ENCODE results near the gene DNAJC27.

Gene DNAJC27

DNA sequence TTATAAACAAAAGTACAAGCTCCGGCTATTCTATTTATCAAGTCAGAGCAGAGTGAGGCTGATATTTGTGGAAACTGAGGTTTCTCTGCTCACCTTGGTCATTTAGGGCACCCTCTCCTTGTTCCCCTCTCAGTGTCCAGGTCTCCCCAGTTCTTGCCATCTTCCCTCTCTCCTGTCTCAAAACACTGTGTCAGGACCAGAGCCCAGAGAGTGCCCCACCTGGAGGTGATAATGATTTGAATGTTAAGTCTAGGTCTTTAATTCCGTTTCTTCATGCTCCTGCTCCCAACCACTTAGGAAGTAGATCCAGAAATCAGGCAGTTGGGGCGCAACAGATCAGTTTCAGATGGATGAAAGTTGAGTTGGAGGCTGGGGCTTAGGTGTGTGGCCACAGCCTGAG lies 42.5 kb downstream of the DNAJC27 start:
- Histone ChIP-seq H3K4me3 (ENCODE audit: insufficient read depth, low read depth, low read length, poor library complexity, severe bottlenecking) (no peak overlapping the region), H3K27me3 (replicated peaks; ENCODE audit: control insufficient read depth, insufficient read depth, low read length, poor library complexity, severe bottlenecking) (no peaks in the 10 kb centered on the region)
- no peak for DNase-seq

DNA sequence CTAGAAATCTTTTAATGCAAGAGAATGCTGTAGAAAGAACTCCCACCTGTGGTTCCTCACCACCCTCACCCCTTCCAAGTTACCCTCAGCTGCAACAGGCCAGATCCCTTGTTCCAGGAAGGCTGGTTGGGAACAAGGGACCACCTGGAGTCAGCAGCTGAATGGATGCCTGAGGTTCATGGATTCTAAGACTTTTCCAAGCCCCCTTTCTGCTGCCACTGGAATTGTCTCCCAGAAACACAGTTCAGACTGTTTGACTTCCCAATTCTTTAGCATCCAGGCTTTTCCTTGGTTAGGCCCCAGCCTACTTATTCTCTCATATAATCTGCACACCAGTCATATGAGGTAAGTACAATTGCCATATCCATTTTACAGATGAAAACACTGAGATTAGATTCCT lies 43.7 kb downstream of the DNAJC27 start:
- Histone ChIP-seq H3K27ac (ENCODE audit: insufficient read depth, low read length, poor library complexity, severe bottlenecking) (no peak overlapping the region), H3K9me3 (ENCODE audit: control insufficient read depth, low read length) (no peaks in the 10 kb centered on the region), H3K27me3 (replicated peaks; ENCODE audit: control insufficient read depth, insufficient read depth, low read length, poor library complexity, severe bottlenecking) (no peaks in the 10 kb centered on the region), H3K4me1 (ENCODE audit: control insufficient read depth, insufficient read depth, low read length, poor library complexity, severe bottlenecking) (peaks cover 16% of the 10 kb centered on the region), H3K36me3 (ENCODE audit: control insufficient read depth, insufficient read depth, low read length) (no peaks in the 10 kb centered on the region), H3K4me3 (ENCODE audit: insufficient read depth, low read depth, low read length, poor library complexity, severe bottlenecking) (no peak overlapping the region)
- no peak for DNase-seq

More for the DNA sequence above, 42.5 kb downstream of the DNAJC27 start:
- H3K4me1 ChIP-seq (ENCODE audit: control insufficient read depth, insufficient read depth, low read length, poor library complexity, severe bottlenecking) = peaks cover 16% of the 10 kb centered on the region
- H3K27ac ChIP-seq (ENCODE audit: insufficient read depth, low read length, poor library complexity, severe bottlenecking) = no peak overlapping the region
- no peaks in the 10 kb centered on the region for H3K9me3 ChIP-seq (ENCODE audit: control insufficient read depth, low read length)
- H3K36me3 ChIP-seq (ENCODE audit: control insufficient read depth, insufficient read depth, low read length) = no peaks in the 10 kb centered on the region

DNA sequence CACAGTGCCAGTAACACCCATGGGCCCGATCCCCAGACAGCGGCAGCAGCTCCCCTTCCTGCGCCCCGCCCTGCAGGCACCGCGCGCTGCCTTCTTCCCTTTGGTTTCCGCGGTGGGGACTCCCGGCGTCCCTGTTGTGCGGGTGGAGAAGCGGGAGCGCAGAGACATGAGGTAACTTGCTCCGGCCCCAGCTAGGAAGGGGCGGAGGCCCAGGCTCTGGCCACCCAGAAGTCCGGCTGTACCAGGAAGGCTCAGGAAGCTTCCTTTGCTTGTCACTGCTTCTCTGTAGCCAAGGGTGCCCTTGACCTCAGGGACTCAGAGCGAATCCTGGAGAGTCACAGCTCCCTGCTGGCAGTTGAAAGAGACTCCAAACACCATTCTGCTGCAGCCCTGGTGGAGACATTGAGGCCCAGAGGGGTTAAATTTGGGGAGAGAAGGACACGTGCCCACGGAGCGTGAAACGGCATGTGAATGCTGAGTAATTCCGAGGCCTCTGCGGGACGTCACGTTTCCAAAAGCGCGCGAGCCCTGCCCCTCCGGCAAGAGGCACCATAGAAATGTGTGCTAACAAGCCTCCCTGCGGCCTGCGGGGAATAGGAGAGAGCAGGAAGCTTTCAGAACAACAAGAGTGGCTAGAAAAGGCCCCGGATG lies 45.0 kb downstream of the DNAJC27 start:
- Histone ChIP-seq H3K27me3 (replicated peaks; ENCODE audit: control insufficient read depth, insufficient read depth, low read length, poor library complexity, severe bottlenecking) (no peaks in the 10 kb centered on the region), H3K9me3 (ENCODE audit: control insufficient read depth, low read length) (no peaks in the 10 kb centered on the region), H3K4me1 (ENCODE audit: control insufficient read depth, insufficient read depth, low read length, poor library complexity, severe bottlenecking) (peaks cover 16% of the 10 kb centered on the region), H3K4me3 (ENCODE audit: insufficient read depth, low read depth, low read length, poor library complexity, severe bottlenecking) (peak overlapping the region; percentile 41), H3K27ac (ENCODE audit: insufficient read depth, low read length, poor library complexity, severe bottlenecking) (no peak overlapping the region), H3K36me3 (ENCODE audit: control insufficient read depth, insufficient read depth, low read length) (no peaks in the 10 kb centered on the region)
- DNase-seq = peak in 1 of 3 donors; percentile 1

DNA sequence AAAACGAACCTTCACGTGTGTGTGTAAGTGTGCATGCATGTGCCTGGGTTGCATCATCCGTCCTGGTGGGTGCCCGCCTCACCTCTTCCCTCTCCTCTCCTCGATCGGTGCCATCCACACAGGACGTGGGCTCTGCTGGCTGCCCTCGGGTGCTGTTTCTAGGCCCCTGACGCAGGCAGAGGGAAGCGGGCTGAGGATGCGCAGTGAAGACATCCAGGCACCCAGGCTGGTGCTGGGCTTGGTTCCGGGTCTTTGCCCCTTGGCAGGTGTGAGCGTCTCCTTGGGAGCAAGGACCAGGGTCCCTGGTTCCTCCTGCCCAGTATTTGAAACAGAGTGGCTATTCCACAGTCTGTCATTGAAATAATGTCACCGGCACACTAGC lies 45.5 kb downstream of the DNAJC27 start:
- no peak for DNase-seq
- Histone ChIP-seq H3K36me3 (ENCODE audit: control insufficient read depth, insufficient read depth, low read length) (no peaks in the 10 kb centered on the region), H3K9me3 (ENCODE audit: control insufficient read depth, low read length) (no peaks in the 10 kb centered on the region), H3K27me3 (replicated peaks; ENCODE audit: control insufficient read depth, insufficient read depth, low read length, poor library complexity, severe bottlenecking) (no peaks in the 10 kb centered on the region), H3K4me1 (ENCODE audit: control insufficient read depth, insufficient read depth, low read length, poor library complexity, severe bottlenecking) (peaks cover 16% of the 10 kb centered on the region), H3K27ac (ENCODE audit: insufficient read depth, low read length, poor library complexity, severe bottlenecking) (no peak overlapping the region), H3K4me3 (ENCODE audit: insufficient read depth, low read depth, low read length, poor library complexity, severe bottlenecking) (peak overlapping the region; percentile 41)

DNA sequence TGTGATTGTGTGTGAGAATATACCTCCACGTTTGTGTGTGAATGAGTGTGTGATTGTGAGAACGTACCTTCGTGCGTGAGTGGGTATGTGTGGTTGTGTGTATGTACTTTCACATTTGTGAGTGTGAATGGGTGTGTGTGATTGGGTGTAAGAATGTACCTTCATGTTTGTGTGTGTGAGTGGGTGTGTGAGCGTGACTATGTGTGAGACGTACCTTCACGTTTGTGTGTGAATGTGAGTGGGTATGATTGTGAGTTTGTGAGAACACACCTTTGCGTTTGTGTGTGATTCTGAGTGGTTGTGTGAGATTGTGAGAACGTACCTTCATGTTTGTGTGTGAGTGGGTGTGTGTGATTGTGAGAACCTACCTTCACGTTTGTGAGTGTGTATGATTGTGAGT lies 45.9 kb downstream of the DNAJC27 start:
- H3K4me1 ChIP-seq (ENCODE audit: control insufficient read depth, insufficient read depth, low read length, poor library complexity, severe bottlenecking) = peaks cover 19% of the 10 kb centered on the region
- no peaks in the 10 kb centered on the region for H3K36me3 ChIP-seq (ENCODE audit: control insufficient read depth, insufficient read depth, low read length)
- DNase-seq = no peak
- no peak overlapping the region for H3K4me3 ChIP-seq (ENCODE audit: insufficient read depth, low read depth, low read length, poor library complexity, severe bottlenecking)
- H3K27me3 ChIP-seq (replicated peaks; ENCODE audit: control insufficient read depth, insufficient read depth, low read length, poor library complexity, severe bottlenecking) = no peaks in the 10 kb centered on the region
- H3K9me3 ChIP-seq (ENCODE audit: control insufficient read depth, low read length) = no peaks in the 10 kb centered on the region
- H3K27ac ChIP-seq (ENCODE audit: insufficient read depth, low read length, poor library complexity, severe bottlenecking) = no peak overlapping the region

DNA sequence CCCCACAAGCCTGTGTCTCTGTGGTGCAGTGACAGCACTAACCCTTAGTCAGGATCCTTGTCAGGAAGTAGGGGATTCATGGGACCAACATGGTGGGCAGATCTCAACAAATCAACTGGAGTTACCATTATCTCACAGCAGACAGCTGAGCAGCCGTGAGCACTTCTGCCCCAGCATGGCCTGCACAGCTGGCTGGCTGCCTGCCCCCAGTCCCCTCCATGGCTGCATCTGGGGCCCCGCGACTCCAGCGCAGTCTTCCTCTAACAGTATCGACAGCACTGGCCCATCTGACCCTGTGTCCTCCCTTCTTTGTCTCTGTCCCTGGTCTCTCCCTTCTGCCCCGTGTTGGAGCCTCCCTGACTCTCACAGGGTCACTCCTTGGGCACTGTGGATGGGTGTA lies 47.0 kb downstream of the DNAJC27 start:
- H3K9me3 ChIP-seq (ENCODE audit: control insufficient read depth, low read length) = no peaks in the 10 kb centered on the region
- no peak overlapping the region for H3K27ac ChIP-seq (ENCODE audit: insufficient read depth, low read length, poor library complexity, severe bottlenecking)
- no peaks in the 10 kb centered on the region for H3K27me3 ChIP-seq (replicated peaks; ENCODE audit: control insufficient read depth, insufficient read depth, low read length, poor library complexity, severe bottlenecking)
- peaks cover 24% of the 10 kb centered on the region for H3K4me1 ChIP-seq (ENCODE audit: control insufficient read depth, insufficient read depth, low read length, poor library complexity, severe bottlenecking)
- DNase-seq = no peak
- H3K36me3 ChIP-seq (ENCODE audit: control insufficient read depth, insufficient read depth, low read length) = no peaks in the 10 kb centered on the region
- no peak overlapping the region for H3K4me3 ChIP-seq (ENCODE audit: insufficient read depth, low read depth, low read length, poor library complexity, severe bottlenecking)

DNA sequence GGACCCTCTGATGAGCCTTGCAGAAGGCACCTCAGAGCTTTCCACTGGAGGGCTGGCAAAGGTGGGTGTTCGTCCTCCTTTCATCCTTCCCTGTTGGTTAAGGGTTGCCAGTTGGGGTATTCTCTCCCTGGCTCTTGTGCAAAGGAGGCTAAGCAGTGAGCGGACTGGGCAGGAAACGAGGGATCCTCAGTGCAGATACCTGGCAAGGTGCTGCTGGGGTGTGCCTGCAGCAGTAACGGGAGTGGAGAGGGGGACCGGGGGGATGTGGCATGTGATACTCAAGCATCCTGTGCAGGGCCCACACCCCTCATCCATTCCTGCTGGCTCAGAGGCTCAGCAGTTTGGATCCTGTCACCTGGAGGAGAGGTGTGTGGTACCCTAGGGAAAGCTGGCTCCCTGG lies 47.5 kb downstream of the DNAJC27 start:
- DNase-seq = no peak
- Histone ChIP-seq H3K4me3 (ENCODE audit: insufficient read depth, low read depth, low read length, poor library complexity, severe bottlenecking) (no peak overlapping the region), H3K4me1 (ENCODE audit: control insufficient read depth, insufficient read depth, low read length, poor library complexity, severe bottlenecking) (peaks cover 24% of the 10 kb centered on the region), H3K9me3 (ENCODE audit: control insufficient read depth, low read length) (no peaks in the 10 kb centered on the region), H3K27ac (ENCODE audit: insufficient read depth, low read length, poor library complexity, severe bottlenecking) (no peak overlapping the region), H3K36me3 (ENCODE audit: control insufficient read depth, insufficient read depth, low read length) (no peaks in the 10 kb centered on the region), H3K27me3 (replicated peaks; ENCODE audit: control insufficient read depth, insufficient read depth, low read length, poor library complexity, severe bottlenecking) (no peaks in the 10 kb centered on the region)

DNA sequence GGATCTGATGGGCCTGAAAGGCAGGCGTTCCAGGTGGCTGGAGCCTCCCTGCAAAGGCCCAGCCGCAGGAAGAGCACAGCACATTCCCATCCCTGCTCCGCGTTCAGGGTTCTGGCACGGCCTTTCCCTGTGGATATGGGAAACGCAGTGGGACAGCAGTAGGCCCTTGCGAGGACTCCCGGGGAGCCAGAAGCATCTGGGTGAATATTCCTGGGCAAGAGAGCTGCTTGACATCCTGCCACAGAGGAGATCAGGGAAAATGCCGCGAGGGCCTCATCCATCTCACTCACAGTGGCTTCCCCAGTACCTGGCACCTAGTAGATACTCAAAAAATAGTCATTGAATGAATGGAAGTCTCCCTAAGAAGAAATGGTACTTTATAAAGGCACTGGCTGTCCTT lies 48.6 kb downstream of the DNAJC27 start:
- DNase-seq = no peak
- H3K27me3 ChIP-seq (replicated peaks; ENCODE audit: control insufficient read depth, insufficient read depth, low read length, poor library complexity, severe bottlenecking) = no peaks in the 10 kb centered on the region

DNA sequence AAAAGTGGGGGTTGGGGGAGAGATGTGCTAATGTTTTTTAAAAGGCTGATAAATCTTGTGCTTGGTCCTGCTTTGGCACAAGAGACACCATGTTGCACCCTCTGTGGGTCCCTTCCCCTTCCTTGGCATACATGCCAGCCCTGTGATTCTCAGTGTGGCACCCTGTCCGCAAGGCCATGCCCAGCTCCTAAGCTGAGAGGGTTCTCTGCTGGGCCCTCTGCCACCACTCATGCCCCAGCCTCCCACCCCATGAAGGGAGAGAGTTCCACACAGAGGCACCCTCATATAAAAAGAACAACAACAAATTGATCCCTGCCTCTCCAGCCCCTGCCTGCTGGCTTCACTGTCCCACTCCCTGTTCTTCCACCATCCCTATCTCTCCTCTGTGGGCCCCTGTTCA lies 49.2 kb downstream of the DNAJC27 start:
- peaks cover 41% of the 10 kb centered on the region for H3K4me1 ChIP-seq (ENCODE audit: control insufficient read depth, insufficient read depth, low read length, poor library complexity, severe bottlenecking)
- DNase-seq = no peak
- H3K9me3 ChIP-seq (ENCODE audit: control insufficient read depth, low read length) = no peaks in the 10 kb centered on the region
- H3K36me3 ChIP-seq (ENCODE audit: control insufficient read depth, insufficient read depth, low read length) = no peaks in the 10 kb centered on the region
- no peaks in the 10 kb centered on the region for H3K27me3 ChIP-seq (replicated peaks; ENCODE audit: control insufficient read depth, insufficient read depth, low read length, poor library complexity, severe bottlenecking)
- no peak overlapping the region for H3K4me3 ChIP-seq (ENCODE audit: insufficient read depth, low read depth, low read length, poor library complexity, severe bottlenecking)
- H3K27ac ChIP-seq (ENCODE audit: insufficient read depth, low read length, poor library complexity, severe bottlenecking) = no peak overlapping the region

More for the DNA sequence above, 48.6 kb downstream of the DNAJC27 start:
- H3K36me3 ChIP-seq (ENCODE audit: control insufficient read depth, insufficient read depth, low read length) = no peaks in the 10 kb centered on the region
- H3K4me1 ChIP-seq (ENCODE audit: control insufficient read depth, insufficient read depth, low read length, poor library complexity, severe bottlenecking) = peaks cover 36% of the 10 kb centered on the region
- H3K27ac ChIP-seq (ENCODE audit: insufficient read depth, low read length, poor library complexity, severe bottlenecking) = no peak overlapping the region
- no peak overlapping the region for H3K4me3 ChIP-seq (ENCODE audit: insufficient read depth, low read depth, low read length, poor library complexity, severe bottlenecking)
- no peaks in the 10 kb centered on the region for H3K9me3 ChIP-seq (ENCODE audit: control insufficient read depth, low read length)

DNA sequence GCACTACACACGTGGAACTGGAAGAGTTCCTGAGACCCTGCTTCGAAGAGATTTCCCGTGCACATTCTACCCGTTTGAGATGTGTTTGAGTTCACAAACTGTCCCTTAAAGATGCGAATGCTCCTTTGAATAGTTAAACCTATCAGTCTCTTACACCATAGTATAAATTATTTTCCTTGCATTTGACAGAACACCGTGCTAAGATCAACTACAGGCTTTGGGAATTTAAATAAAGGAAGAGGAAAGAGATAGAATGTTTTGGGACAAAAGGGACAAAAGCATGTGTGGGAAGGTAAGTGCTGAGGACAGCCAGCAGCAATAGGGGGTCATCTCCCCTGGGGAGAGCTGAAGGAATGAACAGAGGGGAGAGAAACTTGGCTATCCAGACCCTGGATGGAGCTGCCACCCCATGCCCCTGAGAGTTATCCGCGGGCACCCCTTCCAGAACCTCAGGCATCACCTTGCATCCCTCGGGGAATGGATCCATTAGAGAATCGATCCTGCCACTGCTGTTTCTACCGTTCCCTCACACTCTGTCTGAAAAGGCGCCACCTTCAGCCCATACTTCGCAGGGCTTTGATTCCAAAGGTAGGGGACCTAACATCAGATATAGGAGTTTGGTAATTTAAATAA lies 50.8 kb downstream of the DNAJC27 start:
- Histone ChIP-seq H3K4me1 (ENCODE audit: control insufficient read depth, insufficient read depth, low read length, poor library complexity, severe bottlenecking) (peaks cover 32% of the 10 kb centered on the region), H3K27ac (ENCODE audit: insufficient read depth, low read length, poor library complexity, severe bottlenecking) (peak overlapping the region; percentile 34)

More for the DNA sequence above, 50.8 kb downstream of the DNAJC27 start:
- no peak for DNase-seq
- Histone ChIP-seq H3K9me3 (ENCODE audit: control insufficient read depth, low read length) (no peaks in the 10 kb centered on the region), H3K36me3 (ENCODE audit: control insufficient read depth, insufficient read depth, low read length) (no peaks in the 10 kb centered on the region), H3K4me3 (ENCODE audit: insufficient read depth, low read depth, low read length, poor library complexity, severe bottlenecking) (peak overlapping the region; percentile 49), H3K27me3 (replicated peaks; ENCODE audit: control insufficient read depth, insufficient read depth, low read length, poor library complexity, severe bottlenecking) (no peaks in the 10 kb centered on the region)

All from effector memory CD4-positive, alpha-beta T cell (primary cell).